MCF 10A (cell line): Measurements from ENCODE around the gene CLN5. TPM values are rescaled to one million over a fixed set of nuclear protein-coding genes. Genes with fewer than 3 reads are reported as not detected.
A peak's percentile ranks its signal among the peaks of the same experiment; 100 is the strongest.
"Not testable (repeated sequence)": the region's sequence is repeated elsewhere in the genome, so short reads cannot be mapped to it uniquely, and the experiment has no call there.

Source experiments
- BruUV-seq: library from RNA; stranded (reverse); fragments of 400-500 nt; replicated peaks from 2 replicates; lab custom pipeline; 2021; lab: Mats Ljungman, UMichigan
- CTCF ChIA-PET: fragments of 300-600 bp; sonication (Branson Sonifier 250); formaldehyde crosslinking; extraction: SDS; loops from one replicate; lab custom pipeline; 2021; ENCODE audit warnings: antibody characterized with exemption, inconsistent platforms; lab: Yijun Ruan, JAX
- POLR2A ChIA-PET: fragments of 300-600, 350-650 bp; sonication (Branson Sonifier 250); formaldehyde crosslinking; extraction: SDS; loops from one replicate; lab custom pipeline; 2020; ENCODE audit warnings: antibody characterized with exemption, inconsistent platforms; lab: Yijun Ruan, JAX
- DNase-seq: peaks from one replicate; pipeline ENCODE4 v3.0.0-alpha.2; 2018; ENCODE audit not compliant: unreplicated experiment
- H3K27ac Mint-ChIP-seq: one replicate; pipeline ENCODE4 v1.8.0; 2022; ENCODE audit warnings: mild to moderate bottlenecking, low read depth, mixed read lengths; ENCODE audit not compliant: unreplicated experiment
- H3K27me3 Mint-ChIP-seq: one replicate; pipeline ENCODE4 v1.8.0; 2022; ENCODE audit warnings: mixed read lengths; ENCODE audit not compliant: insufficient read depth, unreplicated experiment
- H3K36me3 Mint-ChIP-seq: one replicate; pipeline ENCODE4 v1.8.0; 2022; ENCODE audit warnings: mild to moderate bottlenecking, moderate library complexity, mixed read lengths; ENCODE audit not compliant: insufficient read depth, unreplicated experiment
- H3K4me1 Mint-ChIP-seq: one replicate; pipeline ENCODE4 v1.8.0; 2022; ENCODE audit warnings: mixed read lengths; ENCODE audit not compliant: insufficient read depth, unreplicated experiment
- H3K4me3 Mint-ChIP-seq: one replicate; pipeline ENCODE4 v1.8.0; 2022; ENCODE audit warnings: mild to moderate bottlenecking, moderate library complexity, mixed read lengths; ENCODE audit not compliant: unreplicated experiment
- H3K9me3 Mint-ChIP-seq: one replicate; pipeline ENCODE4 v1.8.0; 2022; ENCODE audit warnings: mixed read lengths; ENCODE audit not compliant: unreplicated experiment
- CTCF ChIP-seq: fragments of 200-600 bp; IDR thresholded peaks from one replicate; pipeline ENCODE4 v1.8.0; 2022; ENCODE audit warnings: antibody characterized with exemption, mild to moderate bottlenecking; ENCODE audit not compliant: unreplicated experiment
- intact Hi-C: fragments of 100-400 bp; cut with micrococcal nuclease; formaldehyde crosslinking; loops from 2 replicates; pipeline ENCODE4 v1.14.1; 2022
- total RNA-seq: library from RNA; stranded (reverse); gene quantifications from 2 replicates; pipeline ENCODE4 v1.2.3, GENCODE V29; 2022

CLN5 gene
- total RNA-seq, 1 experiment from 2014 or later: 16.0 TPM

DNA sequence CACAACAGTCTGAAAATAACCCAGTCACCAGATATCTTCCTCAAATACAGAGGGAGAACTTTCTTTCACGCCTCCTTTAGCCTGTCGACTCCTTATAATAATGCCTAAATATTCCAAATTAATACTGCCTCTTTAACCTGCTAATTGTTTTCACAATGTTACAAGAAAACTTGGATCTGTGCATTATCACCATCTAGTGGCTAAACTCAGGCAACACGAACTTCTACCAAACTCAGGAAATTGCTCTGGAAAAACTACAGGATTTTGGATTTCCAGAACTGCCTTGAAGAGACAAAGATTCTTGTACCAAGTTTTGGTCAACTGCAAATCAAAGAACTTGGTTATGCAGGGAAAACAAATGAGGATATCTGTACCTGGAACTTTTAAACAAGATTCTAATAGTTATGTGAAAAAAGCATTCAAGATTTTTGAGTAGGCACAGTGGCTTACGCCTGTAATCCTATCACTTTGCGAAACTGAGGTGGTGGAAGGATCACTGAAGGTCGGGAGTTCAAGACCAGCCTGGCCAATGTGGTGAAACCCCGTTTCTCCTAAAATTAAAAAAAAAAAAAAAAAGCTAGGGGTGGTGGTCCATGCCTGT, 10.8 kb downstream of the CLN5 start:
- peaks cover 6% of the 10 kb centered on the region for H3K4me1 Mint-ChIP-seq
- POLR2A ChIA-PET: interaction anchor here (0.6 to 2.2 kb wide), 4 partner anchors 10 to 27 kb away, joined by 3 to 26 read pairs (median 4); partner anchors contain the start of gene CLN5
- peak overlapping the region; percentile 69 for H3K27ac Mint-ChIP-seq

GRCh38 chr13:77008337-77008736, 16.5 kb downstream of the CLN5 start:
- DNase-seq, BruUV-seq: not testable (repeated sequence)

More for the DNA sequence above, 10.8 kb downstream of the CLN5 start:
- intact Hi-C loops: no loop called here
- BruUV-seq: no TSS peak
- DNase-seq: peak; percentile 49
- Mint-ChIP-seq H3K27me3 (no peaks in the 10 kb centered on the region), H3K9me3 (no peaks in the 10 kb centered on the region), H3K4me3 (no peak overlapping the region), H3K36me3 (peaks cover 50% of the 10 kb centered on the region)
- peak; percentile 55 for TF ChIP-seq CTCF
- CTCF ChIA-PET: interaction anchor here (0.5 to 3.5 kb wide), 43 partner anchors 10 to 1664 kb away, joined by 3 to 38 read pairs (median 4); partner anchors contain the start of gene KCTD12

DNA sequence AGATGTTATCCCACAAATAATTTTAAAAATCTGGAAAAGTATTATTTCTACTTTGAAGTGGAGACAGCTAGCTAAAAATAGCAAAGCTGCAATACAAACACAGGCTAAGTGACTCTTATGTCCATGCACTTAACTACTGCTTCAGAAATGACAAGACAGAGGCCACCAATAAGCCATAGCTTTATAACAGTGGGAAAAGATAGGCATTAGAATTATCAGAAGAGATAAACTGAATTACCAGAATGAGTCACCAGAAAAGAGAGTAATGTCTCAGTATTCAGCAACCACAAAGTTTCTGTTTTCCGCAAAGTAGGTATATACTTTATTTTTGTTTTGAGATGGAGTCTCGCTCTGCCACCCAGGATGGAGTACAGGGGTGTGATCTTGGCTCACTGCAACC, 17.1 kb downstream of the CLN5 start:
- Mint-ChIP-seq H3K27me3 (no peaks in the 10 kb centered on the region), H3K36me3 (peaks cover 66% of the 10 kb centered on the region), H3K9me3 (no peaks in the 10 kb centered on the region), H3K4me1 (peaks cover 4% of the 10 kb centered on the region), H3K4me3 (no peak overlapping the region), H3K27ac (no peak overlapping the region)
- BruUV-seq: no TSS peak
- DNase-seq: no peak
- POLR2A ChIA-PET: no interaction called here
- no peak for TF ChIP-seq CTCF
- CTCF ChIA-PET: interaction anchor here (1.2 kb wide), 1 partner anchor 8 kb away, joined by 3 read pairs; no protein-coding TSS in a partner anchor
- intact Hi-C loops: no loop called here

More at GRCh38 chr13:77008337-77008736, 16.5 kb downstream of the CLN5 start:
- H3K27me3 Mint-ChIP-seq, H3K4me3 Mint-ChIP-seq, H3K9me3 Mint-ChIP-seq, H3K4me1 Mint-ChIP-seq, H3K27ac Mint-ChIP-seq, intact Hi-C loops: not testable (repeated sequence)
- POLR2A ChIA-PET: interaction anchor here (4.3 kb wide), 1 partner anchor 16 kb away, joined by 29 read pairs; the partner anchor contains the start of gene CLN5
- CTCF ChIA-PET: interaction anchor here (1.2 kb wide), 1 partner anchor 9 kb away, joined by 3 read pairs; no protein-coding TSS in a partner anchor
- peaks cover 60% of the 10 kb centered on the region for H3K36me3 Mint-ChIP-seq

DNA sequence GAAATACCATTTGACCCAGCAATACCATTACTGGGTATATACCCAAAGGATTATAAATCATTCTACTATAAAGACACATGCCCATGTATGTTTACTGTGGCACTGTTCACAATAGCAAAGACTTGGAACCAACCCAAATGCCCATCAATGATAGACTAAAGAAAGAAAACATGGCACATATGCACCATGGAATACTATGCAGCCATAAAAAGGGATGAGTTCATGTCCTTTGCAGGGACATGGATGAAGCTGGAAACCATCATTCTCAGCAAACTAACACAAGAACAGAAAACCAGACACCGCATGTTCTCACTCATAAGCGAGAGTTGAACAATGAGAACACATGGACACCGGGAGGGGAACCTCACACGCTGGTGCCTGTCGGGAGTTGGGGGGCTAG, 17.8 kb downstream of the CLN5 start:
- DNase-seq, H3K27ac Mint-ChIP-seq, POLR2A ChIA-PET, intact Hi-C loops, BruUV-seq, H3K4me3 Mint-ChIP-seq, H3K27me3 Mint-ChIP-seq, H3K4me1 Mint-ChIP-seq, H3K9me3 Mint-ChIP-seq: not testable (repeated sequence)
- CTCF ChIA-PET: interaction anchor here (1.4 kb wide), 1 partner anchor 8 kb away, joined by 4 read pairs; no protein-coding TSS in a partner anchor
- peaks cover 74% of the 10 kb centered on the region for H3K36me3 Mint-ChIP-seq
